Measurements from ENCODE around the gene EXPH5.
"Not testable (repeated sequence)": the region's sequence is repeated elsewhere in the genome, so short reads cannot be mapped to it uniquely, and the experiment has no call there.

DNA sequence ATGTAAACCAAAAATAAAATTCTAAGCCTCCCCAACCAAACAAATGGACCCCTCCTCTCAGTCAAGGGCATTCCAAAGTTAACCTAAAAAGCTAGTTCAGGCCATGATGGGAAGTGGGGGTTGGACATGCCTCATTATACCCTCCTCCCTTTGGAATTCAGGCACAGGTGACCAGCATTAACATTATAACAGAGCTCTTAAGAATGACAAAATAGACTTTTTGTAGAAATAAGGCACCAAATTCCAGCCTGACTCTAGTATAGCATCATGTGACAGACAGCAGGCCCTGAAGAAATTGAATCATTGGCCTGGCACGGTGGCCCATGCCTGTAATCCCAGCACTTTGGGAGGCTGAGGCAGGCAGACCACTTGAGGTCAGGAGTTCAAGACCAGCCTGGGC, 48.2 kb upstream of the EXPH5 start:
- TF ChIP-seq, protein P1, sequence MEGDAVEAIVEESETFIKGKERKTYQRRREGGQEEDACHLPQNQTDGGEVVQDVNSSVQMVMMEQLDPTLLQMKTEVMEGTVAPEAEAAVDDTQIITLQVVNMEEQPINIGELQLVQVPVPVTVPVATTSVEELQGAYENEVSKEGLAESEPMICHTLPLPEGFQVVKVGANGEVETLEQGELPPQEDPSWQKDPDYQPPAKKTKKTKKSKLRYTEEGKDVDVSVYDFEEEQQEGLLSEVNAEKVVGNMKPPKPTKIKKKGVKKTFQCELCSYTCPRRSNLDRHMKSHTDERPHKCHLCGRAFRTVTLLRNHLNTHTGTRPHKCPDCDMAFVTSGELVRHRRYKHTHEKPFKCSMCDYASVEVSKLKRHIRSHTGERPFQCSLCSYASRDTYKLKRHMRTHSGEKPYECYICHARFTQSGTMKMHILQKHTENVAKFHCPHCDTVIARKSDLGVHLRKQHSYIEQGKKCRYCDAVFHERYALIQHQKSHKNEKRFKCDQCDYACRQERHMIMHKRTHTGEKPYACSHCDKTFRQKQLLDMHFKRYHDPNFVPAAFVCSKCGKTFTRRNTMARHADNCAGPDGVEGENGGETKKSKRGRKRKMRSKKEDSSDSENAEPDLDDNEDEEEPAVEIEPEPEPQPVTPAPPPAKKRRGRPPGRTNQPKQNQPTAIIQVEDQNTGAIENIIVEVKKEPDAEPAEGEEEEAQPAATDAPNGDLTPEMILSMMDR (conservative IDR thresholded peaks at IDR 0.05; ENCODE audit: low read depth, low read length), result not testable (repeated sequence)
- TF ChIP-seq EZH2 (IDR thresholded peaks at IDR 0.05; ENCODE audit: low read length, unreplicated experiment), result not testable (repeated sequence)
